GM18508 (cell line): ENCODE data around the gene CETN1.

ENCODE experiments used
- ATAC-seq: cut with Tn5 transposase; IDR thresholded peaks from one replicate; pipeline ENCODE4 v1.9.1; 2021; ENCODE audit warnings: moderate number of reproducible peaks; ENCODE audit not compliant: insufficient read depth, unreplicated experiment

The CETN1 gene

GRCh38 chr18:618618-619017, 38.4 kb downstream of the CETN1 start:
- ATAC-seq: no peak

GRCh38 chr18:621291-622043, 41.3 kb downstream of the CETN1 start:
- no peak for ATAC-seq

- ATAC-seq: no peak
Observed at GRCh38 chr18:622289-622688, 42.1 kb downstream of the CETN1 start.

GRCh38 chr18:623761-624620, 43.8 kb downstream of the CETN1 start:
- ATAC-seq: no peak

GRCh38 chr18:627231-627630, 47.1 kb downstream of the CETN1 start:
- ATAC-seq: no peak

- no peak for ATAC-seq
Observed at GRCh38 chr18:629269-630150, 49.3 kb downstream of the CETN1 start.

- ATAC-seq: no peak
Observed at GRCh38 chr18:631560-631959, 51.4 kb downstream of the CETN1 start.
